Activated CD4-positive, alpha-beta T cell treated with anti-CD3 and anti-CD28 coated beads, Interleukin-2, Interleukin-6, amounts not matched to agents 100 ng/mL and 50 ng/mL, durations not matched to agents 16 hours and 8 hours (primary cell): ENCODE results near the gene MYO7A.
A peak's percentile ranks its signal among the peaks of the same experiment; 100 is the strongest.

Experiments
- DNase-seq: peaks from one replicate; pipeline ENCODE4 v3.0.0-alpha.2; 2020

The MYO7A gene

GRCh38 chr11:77232242-77232641, 104.2 kb downstream of the MYO7A start:
- no peak for DNase-seq

- no peak for DNase-seq
Observed at GRCh38 chr11:77233011-77233410, 105.0 kb downstream of the MYO7A start.

DNA sequence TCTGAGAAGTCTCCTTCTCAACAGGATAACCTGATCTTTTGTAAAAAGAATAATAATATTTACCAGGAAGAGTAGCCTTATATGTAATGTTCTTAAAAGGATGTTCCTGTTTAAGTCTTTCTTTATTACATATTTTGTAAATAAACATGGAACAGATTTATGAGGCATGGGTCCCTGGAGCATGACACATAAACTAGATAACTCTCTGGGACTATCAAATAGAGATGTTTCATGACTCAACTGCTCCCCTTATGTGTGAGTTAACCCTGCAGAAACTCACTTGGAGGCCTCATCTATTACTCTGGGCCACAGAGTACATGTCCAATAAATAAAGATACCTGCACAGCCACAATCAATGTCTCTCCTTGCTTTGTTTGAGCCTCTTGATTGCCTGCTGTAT, 108.9 kb downstream of the MYO7A start:
- DNase-seq: no peak

DNA sequence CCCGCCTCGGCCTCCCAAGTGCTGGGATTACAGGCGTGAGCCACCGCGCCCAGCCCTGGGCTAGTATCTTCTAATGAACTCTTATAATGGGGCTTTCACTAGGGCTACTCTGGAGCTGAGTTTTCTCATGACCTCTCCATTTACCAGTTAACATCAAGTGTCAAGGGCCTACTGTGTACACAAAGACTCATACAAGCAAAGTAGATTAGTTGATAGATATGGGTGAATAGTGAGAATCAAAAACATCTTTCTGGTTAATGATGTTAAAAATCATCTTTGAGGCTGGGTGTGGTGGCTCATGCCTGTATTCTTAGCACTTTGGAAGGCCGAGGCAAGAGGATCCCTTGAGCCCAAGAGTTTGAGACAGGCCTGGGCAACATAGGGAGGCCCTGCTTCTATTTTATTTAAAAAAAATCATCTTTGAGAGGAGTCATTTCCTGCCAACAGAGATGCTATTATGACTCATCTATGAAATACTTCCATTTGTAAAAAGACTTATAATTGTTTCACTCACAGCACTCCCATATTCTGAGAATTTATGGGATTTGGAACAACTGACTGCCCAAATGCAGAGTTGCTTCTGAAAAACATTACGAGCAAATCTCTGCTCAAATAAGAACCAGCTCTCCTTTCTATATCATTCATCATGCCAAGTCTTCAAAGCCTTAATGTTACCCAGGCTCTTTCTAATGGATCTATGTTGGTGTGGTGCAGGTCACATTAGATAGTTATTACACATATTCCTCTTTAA, 116.4 kb downstream of the MYO7A start:
- DNase-seq: peak; percentile 1

- no peak for DNase-seq
Observed at GRCh38 chr11:77249427-77249826, 121.4 kb downstream of the MYO7A start.

DNA sequence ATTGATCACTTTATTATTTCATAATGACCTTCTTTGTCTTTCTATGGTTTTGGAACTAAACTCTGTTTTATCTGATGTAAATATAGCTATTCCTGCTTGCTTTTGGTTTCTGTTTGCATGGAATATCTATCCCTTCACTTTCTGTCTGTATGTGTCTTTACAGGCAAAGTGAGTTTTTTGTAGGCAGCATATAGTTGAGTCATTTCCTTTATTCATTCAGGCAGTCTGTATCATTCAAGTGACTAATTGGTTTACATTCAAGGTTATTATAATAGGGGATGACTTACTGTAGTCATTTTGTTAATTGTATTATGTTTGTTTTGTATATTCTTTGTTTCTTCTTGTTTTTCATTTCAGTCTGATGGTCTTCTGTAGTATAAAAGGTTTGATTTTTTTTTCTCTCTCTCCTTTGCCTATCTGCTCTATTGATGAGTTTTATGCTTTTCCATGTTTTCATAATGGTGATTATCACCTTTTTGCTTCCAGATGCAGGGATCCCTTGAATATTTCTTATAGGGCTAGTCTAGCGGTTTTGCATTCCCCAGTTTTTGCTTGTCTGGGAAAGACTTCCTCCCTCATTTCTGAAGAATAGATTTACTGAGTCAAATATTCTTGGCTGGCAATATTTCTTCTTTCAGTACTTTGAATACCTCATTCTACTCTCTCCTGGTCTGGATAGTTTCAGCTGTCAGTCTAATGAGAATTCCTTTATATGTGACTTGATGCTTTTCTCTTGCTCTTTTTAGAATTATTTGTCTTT, 123.0 kb downstream of the MYO7A start:
- DNase-seq: peak; percentile 23

- DNase-seq: no peak
Observed at GRCh38 chr11:77252555-77253270, 124.7 kb downstream of the MYO7A start.

DNA sequence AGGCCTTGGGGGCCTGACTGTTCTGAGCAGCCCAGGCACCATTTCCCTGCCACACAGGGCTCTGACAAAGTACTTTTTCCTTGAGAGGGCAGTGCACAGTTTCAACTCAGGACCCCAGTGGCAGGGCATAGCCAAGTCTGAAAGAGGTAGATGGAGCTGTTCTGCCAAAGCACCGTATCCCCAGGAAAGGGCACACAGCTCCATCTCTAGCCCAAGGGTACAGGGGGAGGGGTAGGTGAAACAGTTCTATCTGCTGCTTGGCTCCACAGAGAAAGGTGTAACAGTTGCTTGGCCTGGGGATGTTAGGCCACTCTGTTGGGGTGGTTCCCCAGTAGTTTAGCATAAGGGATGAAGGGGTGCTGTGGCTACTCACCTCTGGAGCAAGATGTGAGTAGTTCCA, 125.6 kb downstream of the MYO7A start:
- DNase-seq: no peak

DNA sequence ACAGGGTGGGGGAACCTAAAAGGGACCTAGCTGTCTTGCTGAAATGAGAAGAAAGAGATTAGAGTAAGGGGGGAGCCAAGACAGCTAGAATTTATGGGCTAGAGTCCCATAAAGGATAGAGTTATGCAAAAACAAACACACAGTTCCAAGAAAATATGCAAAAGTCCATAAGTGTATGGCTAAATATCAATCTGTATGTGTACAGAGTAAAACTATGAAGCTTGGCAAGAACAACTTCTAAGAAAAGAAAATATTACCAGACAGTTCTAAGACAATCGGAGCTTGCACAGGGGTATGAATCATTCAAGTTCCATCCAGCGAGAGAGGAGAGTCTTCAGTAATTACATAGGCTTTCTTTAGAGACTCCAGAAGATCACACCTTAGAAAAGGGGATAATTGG, 131.6 kb downstream of the MYO7A start:
- DNase-seq: no peak

DNA sequence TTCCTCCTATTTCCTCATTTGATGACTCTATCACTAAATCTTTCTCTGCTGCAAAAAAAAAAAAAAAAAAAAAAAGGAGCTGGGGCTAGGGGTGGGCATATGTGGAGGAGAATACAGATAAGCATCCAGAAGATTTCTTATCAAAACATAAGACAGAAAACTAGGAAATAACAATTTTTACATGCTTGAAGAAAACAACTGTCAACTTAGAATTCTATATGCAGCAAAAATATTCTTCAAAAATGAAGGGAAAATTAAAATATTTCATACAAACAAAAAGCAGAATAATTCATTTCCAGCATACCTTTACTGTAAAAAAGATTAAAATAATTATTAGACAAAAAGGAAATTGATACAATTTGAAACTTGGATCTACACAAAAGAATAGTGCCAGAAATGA, 134.8 kb downstream of the MYO7A start:
- no peak for DNase-seq
